Tongue (tissue), 2 donors: ENCODE measurements around the gene SLC6A3. TPM values are rescaled to one million over a fixed set of nuclear protein-coding genes. Genes with fewer than 3 reads are reported as not detected.
"Not testable (repeated sequence)": the region's sequence is repeated elsewhere in the genome, so short reads cannot be mapped to it uniquely, and the experiment has no call there.

ENCODE experiments used
- DNase-seq: peaks from one replicate; pipeline ENCODE4 v3.0.0-alpha.2; 2015
- total RNA-seq: library from RNA; depleted of rRNA; stranded (reverse); fragments of >200 nt; gene quantifications from one replicate; pipeline ENCODE4 v1.2.3, GENCODE V29; 2014

Gene SLC6A3
- total RNA-seq, 1 donor from 2014 or later, result 0.10 TPM

DNA sequence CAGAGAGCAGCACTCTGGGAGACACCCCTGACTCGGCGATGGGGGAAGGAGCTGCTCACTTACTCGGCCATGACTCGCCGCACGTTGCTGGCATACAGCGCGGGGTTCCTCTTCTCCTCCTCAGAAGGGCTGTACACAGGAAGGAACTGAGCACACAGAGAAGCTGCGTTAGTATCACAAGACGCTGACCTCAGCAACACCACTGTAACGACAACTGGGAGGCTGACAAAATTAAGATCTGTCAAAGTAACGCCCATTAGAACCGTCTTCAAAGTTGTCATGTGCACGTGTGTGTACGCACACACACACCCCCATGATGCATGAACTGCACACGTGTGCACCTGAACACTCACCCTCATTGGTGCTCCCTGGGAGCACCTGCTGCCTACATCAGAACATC, 32.1 kb upstream of the SLC6A3 start:
- peak; percentile 19 for DNase-seq

GRCh38 chr5:1476967-1477310, 31.7 kb upstream of the SLC6A3 start:
- no peak for DNase-seq

DNA sequence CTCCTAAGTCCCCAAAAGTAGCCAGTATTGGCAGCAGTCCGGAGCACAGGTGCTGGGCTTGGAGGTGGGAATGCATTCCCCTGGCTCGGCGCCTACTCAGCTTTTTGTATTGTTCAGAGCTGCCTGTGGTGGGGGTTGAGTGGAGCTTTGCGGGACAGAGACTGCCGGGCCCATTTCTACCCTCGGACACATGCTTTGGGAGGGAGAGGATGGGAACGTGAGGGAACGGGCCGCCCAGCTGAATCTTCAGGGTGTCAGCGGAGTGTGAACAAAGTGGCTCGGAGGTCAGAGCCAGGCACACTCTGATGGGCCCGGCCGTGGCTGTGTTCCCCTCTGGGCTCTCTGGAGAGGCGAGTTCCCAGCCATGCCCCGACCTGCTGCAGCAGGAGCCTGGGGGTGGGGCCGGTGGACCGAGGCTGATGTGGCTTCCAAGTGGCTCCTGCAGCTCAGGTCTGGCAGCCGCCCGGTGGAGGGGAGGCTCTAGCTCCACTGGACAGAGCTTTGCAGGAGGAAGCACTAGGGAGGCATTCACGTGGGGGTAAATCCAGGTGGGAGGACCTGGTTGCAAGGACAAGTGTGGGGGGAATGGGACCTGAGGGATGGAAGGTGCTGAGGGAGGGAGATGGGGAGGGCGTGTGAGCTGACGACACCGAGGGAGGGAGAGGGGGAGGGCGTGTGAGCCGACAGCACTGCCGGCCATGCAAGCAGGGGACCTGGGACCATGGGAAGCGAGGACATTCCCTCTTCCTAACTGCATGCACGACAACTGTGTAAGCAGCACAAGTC, 31.1 kb upstream of the SLC6A3 start:
- peak; percentile 45 for DNase-seq

DNA sequence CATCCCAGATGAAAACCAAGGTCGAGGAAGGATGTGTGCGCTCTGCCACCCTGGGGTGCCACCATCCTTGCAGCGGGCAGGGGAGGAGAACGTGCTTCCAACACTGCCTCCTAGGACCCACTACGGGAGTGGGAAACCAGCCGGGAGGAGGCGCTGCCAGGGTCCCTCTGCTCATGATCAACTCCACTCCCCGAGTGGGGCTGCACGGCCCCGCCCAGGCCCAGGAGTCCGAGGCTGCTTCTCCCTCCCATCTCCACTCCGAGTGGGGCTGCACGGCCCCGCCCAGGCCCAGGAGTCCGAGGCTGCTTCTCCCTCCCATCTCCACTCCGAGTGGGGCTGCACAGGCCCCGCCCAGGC, 30.3 kb upstream of the SLC6A3 start:
- DNase-seq, result not testable (repeated sequence)

GRCh38 chr5:1474866-1475543, 29.8 kb upstream of the SLC6A3 start:
- no peak for DNase-seq

DNA sequence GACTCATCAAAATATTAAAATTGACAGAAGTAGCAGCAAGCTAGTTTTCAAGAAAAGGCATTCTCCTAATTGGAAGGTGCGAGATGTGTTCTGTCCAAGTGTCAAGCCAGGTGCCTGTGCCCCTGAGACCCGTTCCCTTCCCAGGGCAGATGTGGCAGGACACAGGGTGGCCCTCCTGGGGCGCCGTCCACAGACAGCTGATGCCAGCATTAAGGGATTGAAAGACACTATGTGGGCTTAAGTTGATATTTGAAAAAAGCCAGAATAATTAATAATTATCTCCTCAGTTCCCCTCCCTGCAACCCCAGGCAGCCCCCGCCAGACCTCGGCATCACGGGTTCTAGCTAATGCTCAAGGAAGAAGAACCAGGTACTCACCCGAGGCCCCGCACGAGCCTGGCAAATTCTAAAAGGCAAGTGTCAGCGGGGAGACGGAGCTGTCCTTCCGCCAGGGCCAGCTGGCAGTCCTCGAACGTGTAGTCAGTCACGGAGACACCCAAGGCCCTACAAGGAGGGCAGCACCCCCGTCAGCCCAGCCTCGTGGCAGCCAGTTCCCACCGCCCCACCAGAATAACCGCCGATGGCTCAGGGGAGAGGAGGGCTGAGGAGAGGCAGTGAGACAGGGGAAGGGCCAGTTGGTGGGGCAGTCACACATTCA, 29.1 kb upstream of the SLC6A3 start:
- no peak for DNase-seq

DNA sequence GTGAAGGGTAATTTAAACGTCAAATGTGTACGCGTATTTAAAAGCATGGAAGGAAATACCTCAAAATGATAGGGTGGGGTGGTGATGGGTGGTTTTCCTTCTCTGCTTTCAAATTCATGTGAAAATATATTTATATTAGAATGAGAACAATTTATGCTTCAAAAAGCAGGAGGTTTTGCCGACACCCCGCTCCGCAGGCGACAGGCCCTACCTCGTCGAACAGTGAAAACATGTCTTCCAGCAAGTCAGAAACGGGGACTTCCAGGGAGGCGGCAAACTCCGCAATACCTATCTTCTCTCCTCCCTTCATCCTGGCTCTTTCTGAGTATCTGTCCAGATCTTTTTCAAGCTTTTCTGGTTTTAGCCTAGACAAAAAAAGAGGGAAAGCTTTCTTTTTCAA, 28.5 kb upstream of the SLC6A3 start:
- DNase-seq, result no peak

GRCh38 chr5:1472964-1473628, 27.9 kb upstream of the SLC6A3 start:
- DNase-seq, result no peak

GRCh38 chr5:1471997-1472963, 27.0 kb upstream of the SLC6A3 start:
- DNase-seq, result no peak

DNA sequence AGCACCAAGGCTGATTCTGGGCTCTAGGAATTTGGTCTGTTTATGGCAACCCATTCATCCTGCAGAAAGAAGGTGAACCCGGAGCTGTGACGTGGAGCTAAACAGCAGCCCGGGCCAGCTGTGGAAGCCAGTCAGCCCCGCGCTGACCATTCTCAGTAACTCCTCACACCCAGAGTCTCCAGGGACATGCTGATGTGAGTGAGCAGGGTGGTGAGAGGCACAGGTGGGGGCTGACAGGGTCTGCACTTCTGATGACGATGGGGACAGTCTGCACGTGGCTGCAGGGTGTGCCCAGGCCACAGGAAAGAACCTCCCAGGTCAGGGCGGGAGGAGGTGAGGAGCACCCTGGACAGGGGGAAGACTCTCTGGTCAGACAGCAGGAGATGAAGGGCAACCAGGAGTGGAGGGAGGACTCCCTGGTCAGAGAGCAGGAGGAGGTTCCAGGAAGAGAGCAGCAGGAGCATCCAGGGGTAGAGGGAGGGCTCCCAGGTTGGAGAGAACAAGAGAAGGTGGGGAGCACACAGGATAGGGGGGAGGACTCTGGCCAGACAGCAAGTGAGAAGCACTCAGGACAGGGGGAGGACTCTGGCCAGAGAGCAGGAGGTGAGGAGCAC, 26.1 kb upstream of the SLC6A3 start:
- DNase-seq, result no peak

DNA sequence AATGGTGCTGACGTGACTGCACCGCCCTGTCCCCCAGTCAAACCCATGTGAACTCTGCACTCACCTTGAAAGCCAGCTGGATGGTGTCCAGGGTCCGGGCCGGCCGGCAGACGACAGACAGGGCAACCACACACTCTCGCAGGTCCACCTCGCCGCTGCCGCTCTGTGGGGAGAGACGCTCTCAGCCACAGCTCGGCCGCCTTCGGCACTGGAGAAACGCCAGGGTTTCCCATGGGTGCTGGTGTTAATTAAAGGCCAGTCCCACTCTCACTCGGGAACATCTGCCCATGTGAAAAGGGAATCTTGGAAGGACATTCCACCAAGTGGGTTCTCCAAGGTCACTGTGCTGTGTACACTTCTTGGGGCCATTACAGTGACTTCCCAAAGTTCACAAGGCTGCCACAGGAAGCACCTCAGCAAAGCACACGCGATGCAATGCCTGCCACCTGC, 25.5 kb upstream of the SLC6A3 start:
- no peak for DNase-seq

DNA sequence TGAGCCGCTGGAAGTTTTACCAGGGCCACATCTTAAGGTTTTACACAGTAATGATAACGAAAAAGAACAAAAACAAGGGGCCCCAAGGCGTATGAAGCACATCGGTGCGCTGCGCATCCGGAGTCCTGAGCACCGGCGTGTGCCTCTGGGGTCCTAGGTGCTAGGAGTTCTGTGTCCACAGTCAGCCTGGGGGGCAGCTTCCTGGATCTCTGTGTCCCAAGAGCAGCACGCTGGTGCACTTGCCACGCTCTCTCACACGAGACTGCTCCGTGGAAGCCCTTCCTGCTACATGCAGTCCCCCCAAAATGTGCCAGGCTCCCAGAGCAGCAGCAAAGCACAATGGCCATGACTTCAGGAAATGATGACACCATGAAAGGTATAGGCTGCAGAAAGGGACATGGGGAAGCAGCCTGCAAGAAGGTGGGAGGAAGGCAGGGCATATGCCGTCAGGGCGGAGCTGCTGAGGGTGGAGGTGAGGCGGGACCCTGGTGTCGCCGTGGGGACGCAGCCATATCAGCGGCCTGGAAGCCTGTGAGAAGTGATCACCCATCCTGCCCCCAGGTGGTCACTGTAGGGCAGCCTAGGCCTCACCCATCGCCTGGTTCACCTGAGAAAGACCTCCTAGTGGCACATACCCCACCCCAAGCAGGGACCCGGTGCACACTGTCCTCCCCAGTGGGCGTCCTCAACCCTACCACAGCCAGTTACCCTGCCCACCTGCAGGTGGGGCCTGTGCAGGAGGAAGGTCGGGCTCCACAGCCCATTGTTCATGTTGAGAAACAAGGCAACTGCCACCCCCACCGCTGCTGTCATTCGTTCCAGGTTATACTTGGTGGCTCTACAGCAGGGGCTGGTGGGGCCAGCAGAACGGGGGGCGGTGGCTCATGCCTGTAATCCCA, 23.6 kb upstream of the SLC6A3 start:
- no peak for DNase-seq

DNA sequence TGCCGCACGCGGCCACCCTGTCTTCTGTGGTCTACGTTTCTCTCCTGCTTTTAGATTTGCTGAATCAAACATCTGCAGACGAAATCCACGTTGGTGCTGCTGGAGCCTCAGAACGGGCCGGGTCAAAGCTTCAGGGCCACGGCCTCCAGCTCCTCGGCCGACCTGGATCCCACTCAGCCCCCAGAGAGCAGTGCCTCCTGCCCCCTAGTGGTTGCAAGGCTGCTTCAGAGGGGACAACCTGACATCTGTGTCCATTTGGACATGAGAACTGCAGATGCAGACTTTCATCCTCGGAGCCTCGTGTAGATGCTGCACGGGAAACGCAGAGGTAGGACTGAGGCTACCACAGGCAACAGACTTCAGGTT, 23.0 kb upstream of the SLC6A3 start:
- DNase-seq, result peak; percentile 48

GRCh38 chr5:1467341-1468246, 22.4 kb upstream of the SLC6A3 start:
- no peak for DNase-seq

DNA sequence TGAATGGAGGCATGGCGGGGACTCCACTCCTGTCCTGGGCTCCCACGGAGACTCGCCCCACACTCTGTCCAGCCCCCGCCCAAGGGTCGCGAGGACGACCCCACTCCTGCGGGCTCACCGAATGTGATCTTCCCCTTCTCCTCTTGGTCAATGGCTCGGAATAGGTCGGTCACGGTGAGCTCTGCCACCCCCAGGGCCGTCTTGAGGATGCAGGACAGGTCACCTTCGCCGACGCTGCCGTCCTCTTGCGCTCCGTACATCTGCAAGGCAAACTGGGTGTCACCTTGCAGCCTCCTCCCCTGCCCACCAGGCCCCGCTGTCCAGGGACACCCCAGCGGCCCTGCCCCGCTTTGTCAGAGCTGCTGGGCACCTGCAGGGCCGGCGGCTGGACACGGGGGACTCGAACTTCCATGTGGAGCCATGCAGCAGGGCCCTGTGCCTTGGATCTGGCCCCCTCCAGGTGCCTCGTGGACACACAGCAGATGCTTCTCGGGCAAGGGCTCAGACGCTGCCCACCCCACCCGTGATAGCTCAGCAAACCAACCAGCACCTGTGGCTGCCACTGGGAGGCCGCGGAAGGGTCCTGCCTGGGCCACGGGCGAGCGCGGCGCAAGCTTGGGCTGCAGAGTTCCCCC, 21.5 kb upstream of the SLC6A3 start:
- no peak for DNase-seq

- DNase-seq, result no peak
These were observed 20.8 kb upstream of the SLC6A3 start for GRCh38 chr5:1465966-1466471.

DNA sequence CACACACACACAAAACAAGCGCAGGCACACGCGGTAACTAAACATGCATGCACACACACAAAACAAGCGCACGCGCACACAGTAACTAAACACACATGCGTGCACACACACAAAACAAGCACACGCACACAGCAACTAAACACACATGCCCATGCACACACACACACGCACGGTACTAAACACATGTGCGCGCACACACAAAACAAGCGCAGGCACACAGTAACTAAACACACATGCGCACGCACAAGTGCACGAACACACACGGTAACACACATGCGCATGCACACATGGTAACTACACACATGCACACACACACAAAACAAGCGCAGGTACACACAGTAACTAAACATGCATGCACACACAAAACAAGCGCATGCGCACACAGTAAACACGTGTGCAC, 19.9 kb upstream of the SLC6A3 start:
- no peak for DNase-seq

GRCh38 chr5:1464511-1464910, 19.3 kb upstream of the SLC6A3 start:
- no peak for DNase-seq

- DNase-seq, result no peak
These were observed 18.8 kb upstream of the SLC6A3 start for GRCh38 chr5:1464096-1464446.
